ENCODE data around the gene PCED1A.

Gene PCED1A

DNA sequence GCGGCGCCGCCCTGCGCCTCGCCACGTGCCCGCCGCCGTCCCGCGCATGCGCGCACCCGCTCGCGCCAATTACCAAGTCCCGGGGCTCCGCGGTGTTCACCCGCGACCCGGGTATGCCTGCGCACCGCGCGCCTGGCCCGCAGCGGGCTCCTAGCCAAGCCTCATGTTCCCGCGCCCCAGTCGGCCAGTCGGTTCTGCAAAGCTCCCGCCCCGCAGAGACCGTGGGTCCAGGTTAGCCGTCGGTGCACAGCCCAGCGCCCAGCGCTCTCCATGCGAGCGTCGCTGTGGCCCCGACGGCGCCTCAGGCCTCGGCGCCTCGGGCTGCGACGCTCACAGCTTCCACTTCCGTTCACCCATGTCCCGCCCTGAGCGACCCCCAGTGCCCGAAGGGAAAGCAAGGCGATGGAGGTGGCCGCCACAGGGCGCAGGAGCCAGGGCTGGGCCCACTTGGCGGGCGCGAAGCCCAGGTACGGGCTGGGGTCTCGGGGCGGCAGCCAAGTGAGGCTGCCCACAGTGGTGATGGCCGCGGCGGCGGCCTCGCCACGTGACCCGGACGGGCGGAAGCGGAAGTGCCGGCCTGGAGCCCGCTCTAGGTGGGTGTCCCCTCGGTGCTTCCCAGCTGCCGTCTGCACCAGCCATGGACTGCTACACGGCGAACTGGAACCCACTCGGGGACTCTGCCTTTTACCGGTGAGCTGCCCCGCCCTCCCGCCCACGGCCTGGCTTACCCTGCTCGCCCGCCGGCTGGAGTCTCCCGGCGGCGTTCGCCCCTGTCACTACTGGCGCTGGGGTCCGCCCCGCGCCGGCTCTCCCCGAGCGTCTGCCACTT, at the start of gene PCED1A, which contains the start of gene VPS16:
PCED1A (minus strand) TSS at position 518 of the 829 bp plus-strand sequence. CDS start 743 bp downstream, outside the sequence.
VPS16 (plus strand) TSS at position 608 of the 829 bp plus-strand sequence; CDS start at position 638, 30 bp downstream.
- DNase-seq: no peak

DNA sequence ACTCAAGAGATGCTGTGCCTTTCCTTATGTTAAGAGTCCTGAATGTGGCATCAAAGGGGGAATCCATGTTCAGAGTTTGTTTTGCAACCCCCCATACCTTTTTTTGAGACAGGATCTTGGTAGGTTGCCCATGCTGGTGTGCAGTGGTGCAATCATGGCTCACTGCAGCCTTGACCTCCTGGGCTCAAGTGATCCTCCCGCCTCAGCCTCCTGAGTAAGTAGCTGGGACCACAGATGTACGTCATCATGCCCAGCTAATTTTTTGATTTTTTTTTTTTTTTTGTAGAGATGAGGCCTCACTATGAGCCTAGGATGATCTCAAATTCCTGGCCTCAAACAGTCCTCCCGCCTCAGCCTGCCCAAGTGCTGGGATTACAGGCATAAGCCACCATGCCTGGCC, 49.3 kb upstream of the PCED1A start:
- DNase-seq: no peak

DNA sequence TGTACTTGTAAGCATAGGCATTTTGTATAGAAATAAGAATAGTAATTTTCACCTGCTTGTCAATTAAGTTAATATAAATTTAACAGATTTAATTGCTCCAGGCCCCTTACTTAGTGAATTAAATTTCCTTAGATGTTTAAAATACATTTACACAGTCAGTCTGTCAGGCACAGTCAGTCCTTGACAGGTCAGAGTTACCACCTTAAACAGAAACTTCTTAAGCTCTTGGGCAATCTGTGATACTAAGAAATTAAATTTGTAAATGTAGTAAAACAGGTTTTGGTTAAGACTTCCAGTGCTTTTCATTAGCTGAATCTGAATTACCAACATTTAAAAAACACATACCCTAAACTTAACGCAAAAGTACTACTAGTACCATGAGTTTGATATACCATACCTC, 48.8 kb upstream of the PCED1A start:
- DNase-seq: no peak

- no peak for DNase-seq
Observed at GRCh38 chr20:2888224-2888955, 47.9 kb upstream of the PCED1A start.

DNA sequence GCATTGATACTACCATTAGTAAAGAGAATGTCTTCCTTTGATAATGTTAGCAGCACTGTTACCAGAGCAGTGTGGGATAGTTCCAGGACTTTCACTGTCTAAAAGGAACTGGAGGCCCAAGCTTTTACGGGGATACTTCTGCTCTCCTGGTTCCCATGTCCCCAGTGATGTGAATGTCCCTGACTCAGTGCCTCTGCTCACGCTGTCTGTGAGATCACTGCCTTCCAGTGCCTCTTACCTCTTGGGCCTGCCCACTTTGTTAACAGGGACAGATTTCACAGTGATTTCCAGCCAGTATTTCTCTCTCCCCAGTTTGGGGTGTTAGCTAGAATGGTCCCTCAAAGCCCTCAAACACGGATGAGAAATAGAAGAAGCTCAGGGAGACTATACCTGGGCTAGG, 47.3 kb upstream of the PCED1A start:
- no peak for DNase-seq

GRCh38 chr20:2883726-2884637, 43.5 kb upstream of the PCED1A start:
- DNase-seq: no peak

DNA sequence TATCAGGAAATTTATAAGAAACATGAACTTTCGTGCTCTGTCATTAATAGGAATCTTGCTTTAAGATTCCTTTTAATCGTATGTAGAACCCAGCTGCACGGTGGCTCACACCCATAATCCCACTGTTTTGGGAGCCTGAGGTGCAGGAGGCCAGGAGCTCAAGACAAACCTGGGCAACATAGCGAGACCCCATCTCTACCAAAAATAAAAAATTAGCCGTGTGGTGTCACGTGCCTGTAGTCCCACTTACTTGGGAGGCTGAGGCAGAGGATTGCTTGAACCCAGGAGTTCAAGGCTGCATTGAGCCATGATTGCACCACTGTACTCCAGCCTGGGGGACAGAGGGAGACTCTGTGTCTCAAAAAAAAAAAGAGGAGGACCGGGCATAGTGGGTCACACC, 40.2 kb upstream of the PCED1A start:
- DNase-seq: no peak

GRCh38 chr20:2879146-2879545, 38.7 kb upstream of the PCED1A start:
- no peak for DNase-seq

- DNase-seq: no peak
Observed at GRCh38 chr20:2878515-2878914, 38.1 kb upstream of the PCED1A start.

GRCh38 chr20:2875690-2876203, 35.3 kb upstream of the PCED1A start:
- no peak for DNase-seq

GRCh38 chr20:2874456-2874855, 34.0 kb upstream of the PCED1A start:
- DNase-seq: no peak

DNA sequence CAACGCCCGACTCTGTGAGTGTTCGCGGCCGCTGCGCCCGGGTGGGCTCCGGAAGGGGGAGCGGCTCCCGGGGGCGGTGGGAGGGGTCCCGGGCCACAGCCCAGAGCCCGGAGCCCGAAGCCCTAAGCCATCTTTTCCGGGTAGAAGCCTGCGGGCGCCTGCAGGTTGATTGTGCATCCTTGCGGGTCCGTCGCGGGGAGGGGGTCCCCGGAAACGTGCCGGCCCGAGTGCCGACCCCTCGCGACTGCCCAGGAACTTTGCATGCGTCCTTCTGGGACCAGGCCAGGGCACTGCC, 33.2 kb upstream of the PCED1A start:
- DNase-seq: no peak

DNA sequence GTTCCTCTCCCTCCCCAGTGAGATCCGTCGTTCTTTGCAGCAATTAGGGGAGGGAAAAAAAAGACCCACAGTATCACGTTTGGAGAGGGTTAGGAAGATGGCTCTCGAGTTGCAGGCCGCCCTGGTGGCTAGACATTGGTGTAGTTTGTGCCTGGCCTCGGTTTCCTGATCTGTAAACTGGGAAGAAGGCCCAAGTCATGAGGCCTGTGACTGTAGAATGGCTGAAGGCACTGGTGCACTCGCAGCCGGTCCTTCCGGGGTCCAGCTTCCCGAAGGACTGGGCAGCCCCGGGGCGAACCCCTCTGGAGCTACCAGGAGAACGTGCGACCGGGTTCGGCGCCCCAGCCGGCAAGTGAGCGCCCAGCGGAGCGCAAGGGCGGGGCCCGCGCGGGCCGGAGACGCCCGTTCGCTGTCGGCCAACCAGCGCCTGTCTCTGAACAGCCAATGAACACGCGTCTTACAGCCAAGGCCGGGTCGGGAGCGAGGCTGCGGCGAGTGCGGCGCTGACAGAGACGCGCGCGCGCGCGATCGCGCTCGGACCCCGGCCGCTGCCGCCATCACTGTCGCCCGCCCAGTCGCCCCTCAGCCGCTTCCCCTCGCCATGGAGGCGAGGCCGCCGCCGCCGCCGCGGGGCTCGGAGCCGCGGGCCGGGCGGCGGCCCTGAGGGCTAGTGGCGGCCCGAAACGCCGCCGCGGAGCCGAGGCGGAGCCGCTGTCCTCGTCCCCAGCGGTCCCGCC, 32.7 kb upstream of the PCED1A start, which contains the start of gene PTPRA:
PTPRA (plus strand) TSS at position 472 of the 737 bp plus-strand sequence. CDS start 90,797 bp downstream, outside the sequence.
- peak; percentile 72 for DNase-seq

- DNase-seq: no peak
Observed at GRCh38 chr20:2872459-2873009, 32.1 kb upstream of the PCED1A start.

- no peak for DNase-seq
Observed at GRCh38 chr20:2871661-2872458, 31.4 kb upstream of the PCED1A start.

DNA sequence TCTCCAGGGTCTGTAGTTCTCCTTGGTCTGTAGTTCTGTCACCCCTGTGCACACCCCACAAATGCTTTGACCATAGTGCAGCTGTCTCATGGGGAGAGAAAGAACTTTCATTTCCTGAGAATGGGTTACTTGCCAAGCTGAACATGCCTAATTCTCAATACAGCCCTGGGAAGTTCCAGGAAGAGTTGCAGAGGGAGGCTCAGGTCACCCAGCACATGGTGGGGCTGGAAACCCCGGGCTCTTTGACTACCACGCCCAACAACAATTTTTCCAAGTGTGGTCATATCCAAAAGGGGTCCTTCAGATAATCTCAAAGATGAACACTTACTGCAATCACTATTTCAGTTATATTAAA, 30.6 kb upstream of the PCED1A start:
- DNase-seq: no peak

DNA sequence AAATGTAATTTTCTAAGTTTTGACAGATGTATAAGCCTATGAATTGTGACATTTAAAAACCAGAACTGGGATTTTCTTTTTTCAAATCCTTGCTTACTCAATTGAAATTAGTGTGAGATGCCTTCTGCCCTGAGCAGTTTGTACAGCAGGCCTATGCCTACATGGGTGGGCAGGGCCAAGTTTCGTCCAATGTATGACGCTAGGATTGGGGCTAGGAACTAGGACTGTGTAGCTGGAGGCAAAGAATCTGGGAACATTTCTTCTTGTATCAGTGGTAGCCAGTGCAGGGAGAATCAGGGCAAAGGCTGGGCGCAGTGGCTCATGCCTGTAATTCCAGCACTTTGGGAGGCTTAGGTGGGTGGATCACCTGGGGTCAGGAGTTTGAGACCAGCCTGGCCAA, 28.9 kb upstream of the PCED1A start:
- no peak for DNase-seq

DNA sequence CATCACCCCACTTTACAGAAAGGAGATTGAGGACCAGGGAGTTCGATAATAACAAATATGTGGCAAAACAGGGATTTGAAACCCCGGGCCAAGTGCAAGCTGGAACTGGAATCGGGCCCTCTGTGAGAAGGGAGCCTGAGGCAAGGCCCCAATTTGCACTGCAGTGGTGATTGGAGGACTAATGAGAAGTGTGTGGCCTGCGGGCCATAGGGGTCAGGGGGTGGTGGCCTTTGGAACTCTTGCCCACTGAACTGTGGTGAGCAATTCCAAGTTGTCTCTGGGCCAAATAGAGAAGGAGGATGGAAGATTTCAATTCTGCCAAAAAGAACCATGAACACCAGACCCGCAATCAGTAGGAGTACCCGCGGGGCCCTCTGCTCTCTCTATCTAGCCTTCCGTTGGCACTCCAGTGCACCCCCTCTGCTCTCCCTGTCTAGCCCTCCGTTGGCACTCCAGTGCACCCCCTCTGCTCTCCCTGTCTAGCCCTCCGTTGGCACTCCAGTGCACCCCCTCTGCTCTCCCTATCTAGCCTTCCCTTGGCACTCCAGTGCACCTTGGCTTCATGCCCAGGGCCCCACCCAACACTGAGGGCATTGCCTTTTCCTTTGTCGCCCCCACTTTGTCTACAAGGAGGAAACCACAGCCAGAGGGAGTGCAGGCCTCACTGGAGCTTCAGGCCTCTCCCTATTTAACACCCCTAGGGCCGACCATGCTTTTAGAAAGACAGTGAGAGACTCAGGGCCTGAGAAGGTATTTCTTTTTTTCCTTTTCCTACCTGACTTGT, 26.8 kb upstream of the PCED1A start:
- DNase-seq: no peak

DNA sequence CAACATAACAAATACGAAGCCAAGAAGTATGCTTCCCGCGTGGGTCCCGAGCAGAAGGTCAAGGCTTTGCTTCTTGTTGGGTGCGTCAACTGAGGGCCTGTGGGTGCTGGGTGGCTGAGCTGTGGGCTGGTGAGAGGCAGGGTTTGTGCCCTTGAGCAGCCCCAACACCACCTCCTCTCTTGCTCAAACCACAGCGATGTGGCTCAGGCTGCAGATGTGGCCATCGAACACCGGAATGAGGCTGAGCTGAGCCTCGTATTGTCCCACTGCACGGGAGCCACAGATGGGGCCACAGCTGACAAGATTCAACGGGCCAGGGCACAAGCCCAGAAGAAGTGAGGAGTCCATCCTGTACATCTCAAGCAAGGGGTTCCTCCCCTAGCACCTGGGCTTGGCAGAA, 25.8 kb upstream of the PCED1A start:
- no peak for DNase-seq

DNA sequence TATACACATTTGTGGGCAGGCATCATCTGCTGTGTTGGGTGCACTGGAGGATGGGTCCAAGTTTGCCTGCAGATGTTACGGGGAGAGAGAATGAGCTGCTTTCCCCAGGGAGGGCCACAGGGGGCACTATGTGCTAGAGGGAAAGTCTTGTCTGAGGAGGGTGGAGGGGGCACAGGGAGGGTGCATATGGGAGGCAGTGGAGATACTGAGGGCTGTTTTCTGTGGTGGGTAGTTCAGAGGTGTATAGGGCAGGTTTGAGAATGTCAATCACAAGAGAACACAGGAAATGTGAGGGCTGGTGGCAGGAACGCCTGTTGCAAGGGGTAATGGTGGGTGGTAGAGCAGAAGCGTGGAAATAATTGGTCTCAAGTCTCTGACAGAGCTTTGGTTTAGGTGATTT, 25.2 kb upstream of the PCED1A start:
- DNase-seq: no peak

All from NCI-H187 treated with DMSO at 0.1 percent for 48 hours (cell line).